NCI-H345 treated with DMSO at 0.1 percent for 48 hours (cell line): ENCODE measurements around the gene FUT2.
"Not testable (repeated sequence)": the region's sequence is repeated elsewhere in the genome, so short reads cannot be mapped to it uniquely, and the experiment has no call there.

ENCODE experiments used
- DNase-seq: peaks from one replicate; lab custom pipeline; 2025; ENCODE audit not compliant: unreplicated experiment; lab: John Stamatoyannopoulos, UW

FUT2 gene

DNA sequence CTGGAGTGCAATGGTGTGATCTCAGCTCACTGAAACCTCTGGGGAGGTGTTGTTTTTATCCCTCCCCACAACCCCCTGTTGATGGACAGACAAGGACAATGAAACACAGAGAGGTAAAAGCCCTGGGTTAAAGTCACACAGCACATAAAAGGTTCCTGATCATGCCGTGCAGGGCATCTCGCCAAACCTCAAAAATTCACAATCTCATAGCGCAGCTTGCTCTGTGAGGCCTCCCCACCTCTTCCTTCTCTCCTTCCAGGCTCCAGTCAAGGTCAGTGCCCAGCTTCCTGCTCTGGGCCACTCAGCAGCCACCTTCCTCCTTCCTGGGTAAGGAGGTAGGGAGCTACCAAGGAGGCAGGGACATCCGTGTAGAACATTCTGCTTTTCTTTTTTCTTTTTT lies 2.3 kb downstream of the FUT2 start:
- no peak for DNase-seq

DNA sequence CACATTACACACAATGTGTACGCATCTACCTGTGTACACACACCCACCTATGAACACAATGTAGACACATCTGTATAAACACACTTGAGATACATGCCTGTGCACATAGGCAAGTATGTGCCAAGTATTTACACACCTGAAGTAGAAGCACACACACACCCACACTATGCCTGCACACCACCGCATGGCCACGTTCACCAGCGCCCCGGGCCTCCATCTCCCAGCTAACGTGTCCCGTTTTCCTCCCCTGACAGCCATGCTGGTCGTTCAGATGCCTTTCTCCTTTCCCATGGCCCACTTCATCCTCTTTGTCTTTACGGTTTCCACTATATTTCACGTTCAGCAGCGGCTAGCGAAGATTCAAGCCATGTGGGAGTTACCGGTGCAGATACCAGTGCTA lies 6.9 kb downstream of the FUT2 start:
- DNase-seq: no peak

DNA sequence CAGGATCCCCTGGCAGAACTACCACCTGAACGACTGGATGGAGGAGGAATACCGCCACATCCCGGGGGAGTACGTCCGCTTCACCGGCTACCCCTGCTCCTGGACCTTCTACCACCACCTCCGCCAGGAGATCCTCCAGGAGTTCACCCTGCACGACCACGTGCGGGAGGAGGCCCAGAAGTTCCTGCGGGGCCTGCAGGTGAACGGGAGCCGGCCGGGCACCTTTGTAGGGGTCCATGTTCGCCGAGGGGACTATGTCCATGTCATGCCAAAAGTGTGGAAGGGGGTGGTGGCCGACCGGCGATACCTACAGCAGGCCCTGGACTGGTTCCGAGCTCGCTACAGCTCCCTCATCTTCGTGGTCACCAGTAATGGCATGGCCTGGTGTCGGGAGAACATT lies 7.5 kb downstream of the FUT2 start:
- DNase-seq: no peak

DNA sequence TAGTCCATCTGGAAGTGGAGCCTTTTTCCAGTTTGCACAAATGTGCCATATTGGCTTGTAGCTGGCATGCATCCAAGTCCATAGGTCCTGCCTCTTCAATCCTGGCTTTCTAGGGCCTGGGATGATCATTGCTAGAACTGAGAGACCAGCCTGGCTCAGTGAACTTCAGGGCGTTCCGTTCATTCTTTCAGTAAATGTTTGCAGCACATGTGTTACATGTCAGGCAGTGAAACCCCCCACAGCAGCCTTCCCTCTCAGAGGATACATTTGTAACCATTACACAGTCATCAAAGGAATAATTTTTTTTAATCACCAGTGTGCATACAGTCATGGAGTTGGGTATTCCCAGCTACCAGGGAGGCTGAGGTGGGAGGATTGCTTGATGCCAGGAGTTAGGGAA lies 9.7 kb downstream of the FUT2 start:
- no peak for DNase-seq

DNA sequence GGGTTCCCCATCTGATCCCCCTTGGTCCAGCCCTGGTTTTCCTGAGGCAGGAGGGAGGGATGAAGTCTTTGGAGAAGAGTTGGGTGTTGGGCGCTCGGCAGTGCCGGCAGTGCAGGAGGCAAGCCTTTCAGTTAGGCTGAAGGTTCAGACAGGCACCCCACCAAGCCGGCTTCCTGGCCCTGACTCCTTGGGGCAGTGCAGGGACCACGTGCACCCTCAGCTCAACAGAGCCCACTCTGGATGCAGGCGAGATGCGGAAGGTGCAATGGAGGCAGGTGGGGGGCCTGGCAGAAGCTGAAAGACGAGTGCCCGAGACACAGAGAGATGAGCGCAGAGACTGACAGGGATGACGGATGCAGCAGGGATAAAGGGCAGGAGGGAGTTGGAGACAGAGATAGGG lies 12.7 kb downstream of the FUT2 start:
- DNase-seq: no peak

DNA sequence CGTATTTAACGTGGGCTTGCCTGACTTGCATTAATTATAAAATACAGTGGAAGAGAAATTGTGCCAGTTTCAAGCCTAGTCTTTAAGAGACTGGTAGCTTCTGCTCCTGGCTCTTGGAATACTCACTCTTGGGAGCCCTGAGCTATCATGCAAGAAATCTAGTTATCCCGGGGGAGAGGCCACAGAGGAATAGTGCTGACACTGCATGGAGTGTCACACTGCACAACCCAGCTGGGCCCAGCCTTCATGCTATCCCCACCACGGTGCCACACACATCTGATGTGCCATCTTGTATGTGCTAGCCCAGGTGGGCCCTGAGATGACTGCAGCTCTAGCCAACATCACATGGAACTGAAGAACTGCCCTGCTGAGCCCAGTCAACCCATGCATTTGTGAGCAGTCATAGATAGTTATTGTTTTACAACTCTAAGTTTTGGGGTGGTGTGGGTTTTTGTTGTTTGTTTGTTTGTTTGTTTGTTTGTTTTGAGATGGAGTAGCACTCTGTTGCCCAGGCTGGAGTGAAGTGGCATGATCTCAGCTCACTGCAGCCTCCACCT lies 15.4 kb downstream of the FUT2 start:
- DNase-seq: no peak

DNA sequence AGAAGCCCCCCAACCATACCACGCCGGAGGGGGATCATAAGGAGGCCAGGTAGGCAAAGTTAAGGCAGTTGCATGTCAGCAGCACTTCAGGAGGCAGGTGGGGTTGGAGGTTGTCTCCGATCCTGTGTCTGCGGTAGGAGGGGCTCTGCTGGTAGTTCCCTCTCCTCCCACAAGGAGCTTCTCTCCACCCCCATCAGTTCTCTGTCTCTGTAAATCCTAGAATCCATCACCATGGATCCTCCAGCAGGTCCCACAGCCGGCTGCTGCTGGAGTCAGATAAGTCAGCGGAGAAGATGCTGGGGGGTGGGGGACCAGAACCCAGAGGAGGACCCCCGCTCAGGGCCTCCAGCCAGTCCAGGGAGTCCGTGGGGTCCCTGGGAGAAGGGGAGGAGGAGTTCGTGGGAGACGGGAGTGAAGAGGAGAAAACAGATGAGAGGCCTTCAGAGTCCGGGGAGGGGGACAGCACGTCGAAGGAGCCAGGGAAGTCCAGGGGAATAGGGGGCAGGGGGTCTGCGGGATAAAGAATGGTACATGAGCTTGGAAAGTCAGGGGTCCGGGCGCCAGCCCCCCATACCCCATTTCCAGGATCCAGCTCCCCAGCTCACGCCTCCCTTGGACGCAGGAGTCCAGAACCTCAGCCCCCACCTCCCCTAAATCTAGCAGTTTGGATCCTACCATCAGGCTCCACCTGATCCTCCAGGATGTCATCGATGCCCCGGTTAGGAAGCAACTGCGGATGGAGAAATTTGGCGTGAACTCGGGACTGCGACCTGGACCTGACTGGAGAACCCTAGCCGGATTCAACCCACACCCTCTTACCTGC lies 17.5 kb downstream of the FUT2 start:
- no peak for DNase-seq

DNA sequence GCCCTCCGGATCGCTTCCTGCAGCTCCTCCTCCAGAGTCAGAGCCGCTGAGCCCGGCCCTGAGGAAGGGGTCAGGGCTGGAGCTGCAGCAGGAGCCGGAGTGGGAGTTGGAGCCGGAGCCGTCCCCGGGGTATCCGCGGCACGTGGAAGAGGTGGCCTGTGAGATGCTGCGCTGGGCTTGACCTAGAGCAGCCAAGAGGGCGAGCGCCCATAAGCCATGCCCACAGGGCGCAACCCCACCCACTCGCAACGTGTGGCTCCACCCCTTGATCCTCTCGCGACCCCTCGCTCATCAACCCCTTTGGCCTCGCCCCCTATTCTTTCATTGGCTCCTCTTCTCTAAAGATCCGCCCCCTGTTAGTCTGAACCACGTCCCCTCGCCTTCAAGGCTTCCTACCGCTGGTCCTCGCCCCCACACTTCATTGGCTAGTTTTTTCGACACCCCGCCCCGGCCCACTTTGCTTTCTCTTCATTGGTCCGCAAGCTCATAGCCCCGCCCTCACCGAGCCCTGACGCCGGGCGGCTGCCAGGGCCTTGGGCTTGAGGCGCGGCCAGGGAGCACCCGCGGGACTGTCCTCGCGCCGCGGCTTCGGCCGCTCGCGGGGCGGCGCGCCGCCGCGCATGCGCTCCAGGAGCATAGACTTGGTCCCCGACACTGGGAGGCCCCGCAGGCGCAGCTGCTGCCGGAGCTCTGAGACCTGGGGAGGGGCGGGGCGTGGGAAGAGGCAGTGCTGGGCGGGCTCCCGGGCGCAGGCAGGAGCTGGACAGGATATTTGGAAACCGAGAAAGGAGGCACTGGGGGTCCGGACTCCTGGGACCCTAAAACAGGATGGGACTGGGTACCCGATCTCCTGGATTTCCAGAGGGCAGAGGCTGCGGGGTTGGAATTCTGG lies 18.3 kb downstream of the FUT2 start:
- peak; percentile 95 for DNase-seq

DNA sequence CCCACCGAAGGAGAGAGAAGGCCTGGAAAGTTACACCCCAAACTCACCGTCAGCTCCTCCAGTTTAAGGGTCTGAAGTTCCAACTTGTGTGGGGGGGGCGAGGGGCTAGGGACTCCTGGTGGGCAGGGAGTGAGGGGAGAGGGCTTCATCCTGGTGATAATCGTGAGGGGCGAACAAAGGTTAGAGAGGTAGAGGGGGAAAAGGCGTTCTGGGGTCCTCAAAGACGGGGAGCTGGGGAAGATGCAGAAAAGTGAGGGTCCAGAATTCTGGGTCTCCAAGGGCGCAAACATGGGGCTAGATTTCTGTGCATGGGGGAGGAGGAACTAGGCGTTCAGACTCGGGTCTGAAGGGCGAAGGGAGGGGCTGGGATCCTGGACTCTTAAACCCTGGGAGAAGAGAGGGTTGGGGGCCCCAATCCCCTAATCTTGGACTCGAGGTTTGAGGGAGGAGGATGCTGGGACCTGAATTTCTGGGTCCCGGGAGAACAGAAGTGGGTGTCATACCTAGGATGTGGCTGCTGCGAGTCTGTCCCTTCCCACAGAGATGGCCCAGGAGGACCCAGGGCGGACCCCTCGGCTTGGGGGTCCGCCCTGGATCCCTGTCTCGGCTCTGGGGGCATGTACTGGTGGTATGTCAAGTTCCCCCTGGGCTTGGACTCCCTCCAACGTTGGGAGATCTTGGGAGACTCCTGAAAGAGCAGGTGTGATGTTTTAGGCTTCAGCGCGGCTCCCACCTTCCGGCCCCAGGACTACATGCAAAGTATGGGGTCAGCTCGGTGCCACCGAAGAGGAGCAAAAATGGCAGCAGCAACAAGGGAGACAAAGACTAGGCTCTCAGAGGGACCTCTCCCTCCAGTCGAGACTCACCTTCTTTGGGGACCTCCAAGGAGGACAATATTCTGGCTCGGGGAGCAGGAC lies 19.2 kb downstream of the FUT2 start:
- no peak for DNase-seq

DNA sequence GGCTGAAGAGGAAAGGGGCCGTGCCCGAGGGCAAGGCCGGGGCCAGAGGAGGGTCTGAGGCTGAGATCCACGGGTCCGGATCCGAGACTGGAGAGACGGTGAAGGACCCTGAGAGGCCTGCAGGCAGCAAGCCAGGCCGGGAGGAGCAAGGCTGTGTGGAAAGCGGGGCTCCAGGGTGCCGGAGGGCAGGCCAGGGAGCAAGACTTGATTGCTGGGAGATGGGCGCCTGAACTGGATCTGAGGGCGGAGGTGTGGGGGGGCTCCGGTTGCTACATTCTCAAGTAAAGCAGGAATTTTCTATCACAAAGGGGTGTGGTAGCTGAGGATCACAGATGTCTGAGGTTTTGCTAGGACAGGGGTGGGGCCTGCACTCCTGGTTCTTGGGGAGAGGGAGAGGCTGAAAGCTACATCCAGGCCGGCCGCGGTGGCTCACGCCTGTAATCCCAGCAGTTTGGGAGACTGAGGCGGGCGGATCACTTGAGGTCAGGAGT lies 20.0 kb downstream of the FUT2 start:
- no peak for DNase-seq

DNA sequence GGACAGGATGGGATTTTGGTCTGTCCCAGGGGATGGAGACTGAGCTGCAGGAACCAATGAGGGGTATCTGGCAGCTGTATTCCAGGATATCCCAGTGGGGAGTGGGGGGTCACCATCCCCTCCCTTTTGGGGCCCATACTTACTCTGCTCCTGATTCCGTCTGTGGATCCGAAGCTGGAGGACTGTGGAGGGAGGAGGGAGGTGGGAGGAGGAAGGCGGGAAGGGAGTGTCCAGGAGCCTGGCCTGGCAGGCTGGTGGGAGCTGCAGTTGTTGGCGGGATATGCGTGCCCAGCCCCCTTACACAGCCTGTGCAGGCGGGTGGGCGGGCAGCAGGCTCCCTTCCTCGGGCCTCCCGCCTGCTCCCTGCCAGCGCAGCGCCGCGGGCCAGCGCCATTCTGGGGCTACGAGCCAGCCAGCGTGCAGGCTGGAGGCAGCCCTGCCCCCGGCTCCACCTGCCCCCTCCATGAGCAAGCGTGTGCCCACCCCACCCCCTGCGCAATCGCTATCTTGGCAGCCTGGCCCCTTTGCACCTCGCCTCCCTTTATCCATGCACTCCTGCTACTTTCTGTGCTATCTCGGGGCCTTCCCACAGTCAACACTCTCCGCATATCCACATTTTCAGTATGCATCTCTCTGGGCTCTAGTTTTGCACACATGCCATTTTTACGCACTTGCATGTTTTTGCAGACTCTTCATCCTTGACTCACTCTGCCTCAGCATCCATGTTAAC lies 21.0 kb downstream of the FUT2 start:
- no peak for DNase-seq

DNA sequence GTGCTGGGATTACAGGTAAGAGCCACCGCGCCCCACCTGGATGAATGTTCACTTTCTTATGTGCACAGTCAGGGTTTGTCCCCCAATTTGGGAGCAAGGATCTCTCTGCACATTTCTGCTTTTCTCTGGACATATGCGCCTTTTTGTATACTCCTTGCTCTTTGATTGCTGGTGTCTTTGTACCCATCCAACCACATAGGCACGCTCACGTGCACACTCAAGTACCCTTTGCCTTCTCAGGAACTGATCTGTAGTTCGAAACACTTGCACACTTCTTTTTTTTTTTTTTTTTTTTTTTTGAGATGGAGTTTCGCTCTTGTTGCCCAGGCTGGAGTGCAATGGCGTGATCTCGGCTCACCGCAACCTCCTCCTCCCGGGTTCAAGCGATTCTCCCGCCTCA lies 22.3 kb downstream of the FUT2 start:
- not testable (repeated sequence) for DNase-seq

DNA sequence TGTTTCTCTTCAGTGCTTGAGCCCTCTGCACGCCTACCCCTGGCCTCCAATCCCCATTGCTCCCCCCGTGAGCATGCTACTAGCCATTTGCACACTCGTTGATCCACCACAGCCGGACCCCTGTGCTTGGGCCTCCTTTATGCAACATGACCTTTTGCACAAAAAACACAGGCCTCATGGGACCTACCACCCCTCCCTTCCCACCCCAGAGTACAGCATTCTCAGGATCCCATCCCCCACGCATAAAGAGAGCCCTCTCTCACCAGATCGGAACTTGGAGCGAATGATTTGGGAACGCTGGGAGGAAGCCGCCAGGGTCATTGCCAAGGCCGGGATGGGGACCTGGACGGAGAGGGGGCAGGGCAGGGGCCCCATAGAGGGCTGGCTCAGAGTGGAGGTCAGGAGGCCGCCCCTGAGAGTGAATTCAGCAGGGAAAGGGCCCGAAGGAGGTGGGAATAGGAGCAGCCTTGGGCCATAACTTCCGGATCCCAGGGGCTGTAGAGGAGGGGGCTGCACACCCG lies 23.0 kb downstream of the FUT2 start:
- no peak for DNase-seq

DNA sequence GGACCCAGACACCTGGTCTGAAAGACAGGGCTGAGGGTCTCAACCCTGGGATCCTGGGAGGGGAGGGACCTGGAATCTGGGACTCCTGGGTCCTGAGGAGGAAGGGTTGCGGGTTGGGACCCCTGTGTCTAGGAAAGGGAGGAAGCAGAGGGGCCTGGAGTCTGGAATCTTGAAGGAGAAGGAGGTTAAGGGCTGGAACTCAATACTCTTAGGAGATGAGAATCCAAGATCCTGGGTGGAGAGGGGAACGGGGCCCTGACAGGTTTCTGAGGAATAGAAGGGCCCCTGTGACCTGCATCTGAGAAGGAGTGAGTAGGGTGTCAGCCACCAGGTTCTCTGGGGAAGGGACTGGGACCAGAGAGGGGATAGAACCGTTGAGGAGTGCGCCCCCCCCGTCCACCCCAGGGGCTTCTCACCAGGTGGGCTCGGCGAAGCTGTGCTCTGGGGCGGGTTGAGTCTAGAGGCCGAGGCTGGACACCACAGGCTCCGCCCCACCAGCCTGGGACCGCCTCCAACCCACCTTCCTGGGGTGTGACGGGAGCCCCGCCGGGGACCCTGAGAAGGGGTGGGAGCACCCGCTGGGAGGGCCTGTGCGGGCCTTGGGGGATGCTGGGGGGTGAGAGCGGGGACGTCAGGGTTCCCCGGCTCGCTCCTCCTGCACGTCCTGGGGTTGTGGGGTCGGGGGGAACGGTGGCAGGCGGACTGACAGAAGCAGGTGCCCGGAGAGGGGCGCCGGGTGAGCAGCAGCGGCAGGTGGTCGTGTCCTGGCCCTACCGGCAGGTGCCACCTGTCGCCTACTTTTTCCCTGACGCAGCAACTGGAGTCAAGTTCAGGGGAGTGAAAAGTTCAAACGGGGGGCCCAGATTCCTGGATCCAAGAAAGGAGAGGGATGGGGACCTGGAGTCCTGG lies 23.7 kb downstream of the FUT2 start, which contains the start of gene MAMSTR:
Gene MAMSTR (minus strand): TSS at position 463 of the 909 bp plus-strand sequence. CDS start 694 bp downstream, outside the sequence.
- DNase-seq: no peak

DNA sequence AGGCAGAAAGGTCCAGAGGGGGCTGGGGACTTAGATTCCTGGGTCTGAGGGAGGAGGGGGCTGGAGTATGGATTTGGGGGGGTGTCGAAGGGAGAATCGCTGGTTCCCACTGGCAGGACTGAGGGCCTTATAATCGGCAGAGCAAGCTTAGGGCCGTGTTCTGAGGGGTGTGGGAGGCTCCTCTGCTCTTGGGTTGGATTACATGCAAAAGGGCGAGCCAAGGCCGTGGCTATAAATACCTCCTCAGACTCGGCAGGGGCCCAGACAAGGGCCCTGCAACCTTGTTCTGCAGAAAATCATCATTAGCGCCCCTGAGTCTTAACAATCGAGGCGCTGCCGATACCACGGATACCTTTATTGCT lies 24.5 kb downstream of the FUT2 start:
- no peak for DNase-seq

DNA sequence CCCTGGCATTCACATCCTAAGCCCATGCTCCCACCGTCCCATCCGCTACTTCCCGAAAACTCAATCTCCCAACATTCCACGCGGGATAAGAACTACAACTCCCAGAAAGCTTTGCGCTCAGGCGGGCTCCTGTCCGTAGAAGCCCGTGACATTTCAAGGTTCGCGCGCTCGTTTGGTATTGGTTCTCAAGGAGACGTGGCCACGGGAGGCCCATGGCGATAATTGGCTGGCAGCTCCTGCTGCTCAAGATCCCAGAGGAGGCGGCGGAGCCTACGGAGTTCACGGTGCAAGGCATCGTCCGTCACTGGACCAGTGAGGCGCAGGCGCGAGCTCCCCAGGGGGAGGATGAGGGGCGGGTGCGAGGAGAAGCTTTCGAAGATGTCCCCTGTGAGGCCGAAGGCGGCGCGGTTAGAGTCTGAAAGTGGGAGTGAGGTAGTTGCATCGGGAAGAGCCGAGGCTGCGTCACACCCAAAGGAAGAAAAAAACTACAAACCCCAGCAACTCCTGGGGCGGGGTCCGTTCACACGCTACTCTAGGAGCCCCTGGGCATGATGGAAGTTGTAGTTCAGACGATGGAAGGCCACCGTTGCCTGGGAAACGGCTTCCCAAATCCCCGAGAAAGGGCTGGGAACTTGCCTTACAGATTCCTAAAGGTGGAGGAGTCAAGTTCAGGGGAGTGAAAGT lies 25.0 kb downstream of the FUT2 start:
- DNase-seq: peak; percentile 92

DNA sequence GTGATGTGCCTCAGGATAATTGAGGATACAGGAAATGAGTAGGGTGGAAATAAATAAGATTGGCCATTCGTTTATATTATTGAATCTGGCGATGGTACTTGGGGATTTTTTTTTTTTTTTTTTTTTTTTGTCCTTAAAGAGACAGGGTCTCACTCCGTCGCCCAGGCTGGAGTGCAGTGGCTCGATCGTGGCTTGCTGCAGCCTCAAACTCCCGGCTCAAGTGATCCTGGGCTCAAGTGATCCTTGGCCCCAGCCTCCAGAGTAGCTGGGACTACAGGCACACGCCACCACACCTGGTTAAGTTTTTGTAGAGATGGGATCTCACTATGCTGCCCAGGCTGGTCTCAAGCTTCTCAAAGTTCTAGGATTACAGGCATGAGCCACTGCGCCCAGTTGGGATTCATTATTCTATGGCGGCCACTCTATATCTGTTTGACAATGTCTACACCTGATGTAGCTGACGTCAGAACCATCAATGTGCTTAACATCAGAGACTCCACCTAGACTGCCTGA lies 26.5 kb downstream of the FUT2 start:
- DNase-seq: no peak
